Mesodermal cell (in vitro differentiated cells): Measurements from ENCODE around the gene ABI3BP.

Experiments
- H3K27ac ChIP-seq: 2 replicates; pipeline ENCODE4 v1.7.0; 2013; ENCODE audit warnings: mild to moderate bottlenecking, low read depth, low read length, moderate library complexity; ENCODE audit not compliant: severe bottlenecking
- H3K36me3 ChIP-seq: 2 replicates; pipeline ENCODE4 v1.7.1; 2013; ENCODE audit warnings: mild to moderate bottlenecking, low read length, moderate library complexity; ENCODE audit not compliant: control insufficient read depth, insufficient read depth
- H3K4me1 ChIP-seq: one replicate; pipeline ENCODE4 v1.7.1; 2013; ENCODE audit warnings: mild to moderate bottlenecking, low read length; ENCODE audit not compliant: insufficient read depth, control insufficient read depth, poor library complexity, severe bottlenecking
- H3K4me3 ChIP-seq: 2 replicates; pipeline ENCODE4 v1.7.0; 2013; ENCODE audit warnings: low read length, control low read depth, mild to moderate bottlenecking; ENCODE audit not compliant: insufficient read depth, poor library complexity, severe bottlenecking; ENCODE audit errors: extremely low read depth
- H3K9me3 ChIP-seq: 2 replicates; pipeline ENCODE4 v1.7.1; 2013; ENCODE audit warnings: mild to moderate bottlenecking, low read length, moderate library complexity; ENCODE audit not compliant: control insufficient read depth
- WGBS, 2 experiments: methylation state at CpG; one replicate each; pipeline ENCODE4 v1.1.5; 2013; ENCODE audit warnings: missing lambda C conversion rate in 2 of 2; ENCODE audit not compliant: insufficient coverage in 2 of 2; 5-methylcytosine and 5-hydroxymethylcytosine counted together

The ABI3BP gene

DNA sequence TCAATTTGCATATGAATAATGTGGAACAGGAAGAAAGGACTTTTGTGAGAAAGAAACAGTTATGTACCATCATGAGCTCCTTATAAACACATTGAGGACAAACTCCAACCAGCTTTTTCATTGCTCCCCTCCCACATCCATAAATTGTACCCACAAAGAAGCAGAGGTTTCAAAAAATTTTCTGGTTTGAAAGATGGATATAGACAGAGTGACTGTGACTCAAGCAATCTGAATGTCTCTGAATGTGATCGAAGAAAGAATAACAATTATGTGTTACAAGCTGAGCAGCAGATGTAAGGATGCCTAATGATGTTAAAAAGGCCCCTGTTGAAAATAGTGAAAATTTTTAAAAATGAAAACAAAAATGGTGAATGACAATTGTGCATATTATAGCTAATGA, 156.6 kb downstream of the ABI3BP start:
- Histone ChIP-seq H3K4me3 (no peak overlapping the region), H3K27ac (no peak overlapping the region), H3K36me3 (no peaks in the 10 kb centered on the region), H3K9me3 (no peaks in the 10 kb centered on the region), H3K4me1 (no peaks in the 10 kb centered on the region)
- WGBS, 2 experiments: 87 to 90% methylated on average over 1 of the region's 1 CpG

- H3K4me1 ChIP-seq: no peaks in the 10 kb centered on the region
- 92 to 100% methylated on average over 2 of the region's 5 CpGs for WGBS, 2 experiments
- no peaks in the 10 kb centered on the region for H3K9me3 ChIP-seq
- no peak overlapping the region for H3K27ac ChIP-seq
- H3K4me3 ChIP-seq: no peak overlapping the region
- H3K36me3 ChIP-seq: no peaks in the 10 kb centered on the region
Observed at GRCh38 chr3:100834332-100834731, 158.9 kb downstream of the ABI3BP start.

DNA sequence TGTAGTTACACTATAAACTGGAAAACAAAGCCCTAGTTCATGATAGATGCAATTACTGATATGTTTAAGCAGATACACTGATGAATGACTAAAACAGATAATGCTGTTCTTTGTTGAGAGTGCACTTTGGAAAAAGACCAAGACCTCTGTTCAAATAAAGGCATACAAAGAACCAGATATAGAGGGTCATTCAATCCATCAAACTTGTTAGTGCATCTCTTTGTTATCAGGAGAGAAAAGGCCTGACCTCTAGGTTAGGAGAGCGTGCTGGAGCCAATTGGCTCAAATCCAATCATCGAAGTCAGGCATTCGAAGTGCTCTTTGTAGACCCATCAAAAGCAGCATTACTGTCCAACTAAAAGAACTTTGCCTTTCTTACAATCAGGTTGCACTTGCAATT, 159.7 kb downstream of the ABI3BP start:
- 96 to 97% methylated on average over 3 of the region's 3 CpGs for WGBS, 2 experiments
- Histone ChIP-seq H3K36me3 (no peaks in the 10 kb centered on the region), H3K4me1 (no peaks in the 10 kb centered on the region), H3K27ac (no peak overlapping the region), H3K4me3 (no peak overlapping the region), H3K9me3 (no peaks in the 10 kb centered on the region)

GRCh38 chr3:100831629-100832028, 161.6 kb downstream of the ABI3BP start:
- H3K27ac ChIP-seq: no peak overlapping the region
- H3K36me3 ChIP-seq: no peaks in the 10 kb centered on the region
- 70 to 79% methylated on average over 1 to 2 of the region's 2 CpGs for WGBS, 2 experiments
- no peaks in the 10 kb centered on the region for H3K9me3 ChIP-seq
- H3K4me3 ChIP-seq: no peak overlapping the region
- H3K4me1 ChIP-seq: no peaks in the 10 kb centered on the region

- H3K36me3 ChIP-seq: no peaks in the 10 kb centered on the region
- H3K9me3 ChIP-seq: no peaks in the 10 kb centered on the region
- H3K4me1 ChIP-seq: no peaks in the 10 kb centered on the region
- H3K27ac ChIP-seq: no peak overlapping the region
- no peak overlapping the region for H3K4me3 ChIP-seq
Observed at GRCh38 chr3:100830931-100831330, 162.3 kb downstream of the ABI3BP start.

DNA sequence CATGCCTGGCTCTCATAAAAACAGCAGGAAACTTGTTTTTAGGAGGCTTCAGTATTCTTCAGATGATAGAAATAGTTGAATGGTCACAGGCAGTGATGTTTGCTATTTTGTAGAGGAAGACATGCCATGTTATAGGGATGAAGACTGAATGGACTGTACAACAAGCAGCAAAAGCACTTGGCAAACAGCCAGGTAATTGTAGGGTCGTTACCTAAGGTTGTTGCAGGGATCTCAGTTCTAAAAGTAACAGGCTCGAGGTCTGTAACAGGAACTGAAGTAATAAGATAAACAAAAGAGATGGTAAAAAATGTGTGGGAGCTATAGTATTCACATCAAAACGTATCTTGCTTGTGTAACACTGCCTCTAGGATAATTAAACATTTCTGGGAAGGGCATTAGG, 167.6 kb downstream of the ABI3BP start:
- Histone ChIP-seq H3K9me3 (no peaks in the 10 kb centered on the region), H3K4me1 (no peaks in the 10 kb centered on the region), H3K36me3 (no peaks in the 10 kb centered on the region), H3K27ac (no peak overlapping the region), H3K4me3 (no peak overlapping the region)
- 63 to 83% methylated on average over 2 of the region's 3 CpGs for WGBS, 2 experiments

GRCh38 chr3:100815583-100815982, 177.6 kb downstream of the ABI3BP start:
- H3K27ac ChIP-seq: no peak overlapping the region
- no peaks in the 10 kb centered on the region for H3K36me3 ChIP-seq
- no peak overlapping the region for H3K4me3 ChIP-seq
- WGBS, 2 experiments: 87 to 92% methylated on average over 2 to 3 of the region's 3 CpGs
- no peaks in the 10 kb centered on the region for H3K4me1 ChIP-seq
- no peaks in the 10 kb centered on the region for H3K9me3 ChIP-seq

GRCh38 chr3:100813828-100814227, 179.4 kb downstream of the ABI3BP start:
- no peaks in the 10 kb centered on the region for H3K4me1 ChIP-seq
- 83% methylated on average over 1 to 2 of the region's 2 CpGs for WGBS, 2 experiments
- H3K9me3 ChIP-seq: no peaks in the 10 kb centered on the region
- no peaks in the 10 kb centered on the region for H3K36me3 ChIP-seq
- no peak overlapping the region for H3K4me3 ChIP-seq
- no peak overlapping the region for H3K27ac ChIP-seq

DNA sequence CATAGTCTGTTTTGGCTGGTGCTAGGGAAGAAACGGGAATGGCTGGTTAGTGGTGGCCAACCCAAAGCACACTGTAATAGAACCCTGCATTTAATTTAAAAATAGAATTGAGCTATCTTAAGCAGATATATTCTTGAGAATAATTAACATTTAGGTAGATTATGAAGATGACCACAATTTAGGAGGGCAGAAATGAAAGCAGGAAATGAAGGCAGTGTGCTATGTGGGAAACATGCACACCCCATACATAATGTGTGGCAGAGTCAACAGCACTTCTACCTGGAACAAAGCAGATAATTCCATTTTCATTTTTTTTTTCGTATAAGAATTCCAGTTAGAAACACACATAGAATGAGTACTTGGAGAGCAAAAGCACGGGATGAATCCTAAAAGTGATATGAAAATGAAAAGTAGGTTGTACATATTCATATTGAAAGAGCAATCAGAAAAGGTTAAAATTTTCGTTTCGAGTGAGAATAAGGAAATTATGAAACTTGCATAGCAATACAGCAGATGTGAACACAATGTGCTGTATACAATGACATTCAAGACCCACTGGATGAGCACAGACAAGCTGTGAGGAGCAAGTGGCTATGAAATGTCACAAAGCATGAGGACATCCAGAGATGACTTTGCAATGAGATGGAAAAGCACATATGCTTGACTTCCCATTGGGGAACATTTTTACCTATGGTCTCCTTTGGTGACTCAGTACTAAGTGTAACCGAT, 181.3 kb downstream of the ABI3BP start:
- H3K9me3 ChIP-seq: no peaks in the 10 kb centered on the region
- H3K36me3 ChIP-seq: no peaks in the 10 kb centered on the region
- WGBS, 2 experiments: 71 to 78% methylated on average over 2 to 4 of the region's 6 CpGs
- no peak overlapping the region for H3K4me3 ChIP-seq
- H3K4me1 ChIP-seq: no peaks in the 10 kb centered on the region
- no peak overlapping the region for H3K27ac ChIP-seq

GRCh38 chr3:100810671-100811070, 182.6 kb downstream of the ABI3BP start:
- H3K4me1 ChIP-seq: no peaks in the 10 kb centered on the region
- H3K36me3 ChIP-seq: no peaks in the 10 kb centered on the region
- WGBS, 2 experiments: no CpG with 5 or more reads among the region's 1 CpG
- H3K4me3 ChIP-seq: no peak overlapping the region
- no peaks in the 10 kb centered on the region for H3K9me3 ChIP-seq
- H3K27ac ChIP-seq: no peak overlapping the region

- Histone ChIP-seq H3K27ac (no peak overlapping the region), H3K9me3 (no peaks in the 10 kb centered on the region), H3K4me3 (no peak overlapping the region), H3K4me1 (no peaks in the 10 kb centered on the region), H3K36me3 (no peaks in the 10 kb centered on the region)
- WGBS, 2 experiments: 62 to 75% methylated on average over 2 of the region's 2 CpGs
Observed at GRCh38 chr3:100804631-100805030, 188.6 kb downstream of the ABI3BP start.
